Right lung (tissue), 5 donors: ENCODE data around the gene MYLK2. TPM values are rescaled to one million over a fixed set of nuclear protein-coding genes. Genes with fewer than 3 reads are reported as not detected.

Source experiments
- DNase-seq, 2 donors: peaks; one replicate each; pipeline ENCODE4 v3.0.0-alpha.2; 2013
- polyA plus RNA-seq, 5 donors: library from polyadenylated mRNA; unstranded; fragments of 120-200 nt; gene quantifications; one replicate each; pipeline versions ENCODE4 v1.2.1 to v1.2.3, GENCODE V29; 2013; ENCODE audit warnings: inconsistent platforms in 1 of 5, low replicate concordance in 1 of 5; ENCODE audit not compliant: insufficient read length in 5 of 5, insufficient read depth in 1 of 5

MYLK2 gene
- polyA plus RNA-seq, 5 donors: 0.63 to 3.3 (median 1.1) TPM

DNA sequence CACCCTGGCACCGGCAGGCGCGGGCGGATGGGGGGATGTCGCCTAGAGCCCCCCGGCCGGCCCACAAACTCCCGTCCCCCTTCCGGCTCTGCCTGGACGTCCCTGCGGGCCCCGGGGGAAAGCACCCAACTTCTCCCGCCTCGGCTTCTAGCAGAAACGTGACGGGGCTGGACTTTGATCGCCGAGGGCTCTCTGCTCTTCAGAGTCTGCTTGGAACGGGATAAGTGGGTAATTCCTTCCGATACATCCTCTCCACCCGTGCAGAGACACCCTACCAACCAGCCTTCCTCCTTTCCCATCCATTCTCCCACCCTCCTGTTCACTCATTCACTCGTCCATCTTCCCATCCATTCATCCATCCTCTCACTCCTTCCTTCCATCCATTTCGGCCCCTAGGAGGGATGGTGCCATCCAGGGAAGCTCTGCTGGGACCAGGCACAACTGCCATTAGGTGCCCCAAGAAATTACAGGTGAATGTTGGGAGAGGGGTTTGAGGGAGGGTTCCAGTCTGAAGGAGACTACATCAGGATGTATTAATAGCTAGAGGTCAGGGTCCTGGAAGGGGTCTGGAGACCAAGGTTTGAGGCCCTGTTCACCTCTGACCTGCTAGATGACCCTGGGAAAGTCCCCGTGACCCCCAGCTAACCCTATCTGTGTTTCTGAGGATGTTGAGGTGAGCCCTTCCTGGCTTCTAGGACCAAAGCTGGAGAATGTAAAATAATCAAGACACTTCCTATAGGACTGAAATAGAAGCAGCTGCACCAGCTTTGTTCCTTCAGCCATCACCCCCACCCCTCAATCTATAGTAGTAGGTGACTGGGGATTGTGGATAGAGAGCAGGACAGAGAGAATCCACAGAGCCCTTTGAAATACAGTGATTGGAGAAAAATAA, 51.8 kb downstream of the MYLK2 start:
- DNase-seq: no peak

DNA sequence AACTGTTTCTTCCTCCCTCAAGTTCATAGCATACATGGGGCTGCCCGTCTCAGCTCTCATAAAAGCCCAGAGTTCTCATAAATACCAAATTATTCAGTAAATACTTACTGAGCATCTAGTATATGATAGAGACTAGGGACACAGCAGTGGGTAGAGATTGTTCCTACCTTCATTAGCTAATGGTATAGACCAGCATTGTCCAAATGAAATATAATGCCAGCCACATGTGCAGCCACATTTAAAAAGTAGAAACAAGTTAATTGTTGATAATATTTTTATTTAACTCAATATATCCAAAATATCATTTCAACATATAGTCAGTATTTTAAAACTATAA, 52.4 kb downstream of the MYLK2 start:
- DNase-seq: no peak

- DNase-seq: no peak
Measured at GRCh38 chr20:31872406-31872805, 53.2 kb downstream of the MYLK2 start.

DNA sequence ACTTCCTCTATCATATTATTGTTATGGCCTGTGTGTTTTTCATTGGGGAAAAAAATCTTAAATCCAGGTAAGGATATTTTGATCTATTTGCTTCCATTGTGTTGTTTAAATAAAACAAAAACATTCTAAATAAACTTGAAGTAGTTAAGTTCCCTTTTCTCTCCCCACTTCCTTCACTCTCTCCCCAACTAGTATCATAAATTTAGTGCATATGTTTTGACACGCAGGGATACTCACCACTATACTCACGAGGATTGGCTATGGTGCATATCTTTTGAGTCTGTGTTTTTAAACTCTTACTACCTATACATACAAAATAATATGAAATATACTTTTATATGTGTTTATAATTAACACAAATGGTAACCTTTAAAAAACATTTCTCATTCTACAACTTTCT, 56.5 kb downstream of the MYLK2 start:
- no peak for DNase-seq

- DNase-seq: no peak
Measured at GRCh38 chr20:31877684-31878083, 58.5 kb downstream of the MYLK2 start.

DNA sequence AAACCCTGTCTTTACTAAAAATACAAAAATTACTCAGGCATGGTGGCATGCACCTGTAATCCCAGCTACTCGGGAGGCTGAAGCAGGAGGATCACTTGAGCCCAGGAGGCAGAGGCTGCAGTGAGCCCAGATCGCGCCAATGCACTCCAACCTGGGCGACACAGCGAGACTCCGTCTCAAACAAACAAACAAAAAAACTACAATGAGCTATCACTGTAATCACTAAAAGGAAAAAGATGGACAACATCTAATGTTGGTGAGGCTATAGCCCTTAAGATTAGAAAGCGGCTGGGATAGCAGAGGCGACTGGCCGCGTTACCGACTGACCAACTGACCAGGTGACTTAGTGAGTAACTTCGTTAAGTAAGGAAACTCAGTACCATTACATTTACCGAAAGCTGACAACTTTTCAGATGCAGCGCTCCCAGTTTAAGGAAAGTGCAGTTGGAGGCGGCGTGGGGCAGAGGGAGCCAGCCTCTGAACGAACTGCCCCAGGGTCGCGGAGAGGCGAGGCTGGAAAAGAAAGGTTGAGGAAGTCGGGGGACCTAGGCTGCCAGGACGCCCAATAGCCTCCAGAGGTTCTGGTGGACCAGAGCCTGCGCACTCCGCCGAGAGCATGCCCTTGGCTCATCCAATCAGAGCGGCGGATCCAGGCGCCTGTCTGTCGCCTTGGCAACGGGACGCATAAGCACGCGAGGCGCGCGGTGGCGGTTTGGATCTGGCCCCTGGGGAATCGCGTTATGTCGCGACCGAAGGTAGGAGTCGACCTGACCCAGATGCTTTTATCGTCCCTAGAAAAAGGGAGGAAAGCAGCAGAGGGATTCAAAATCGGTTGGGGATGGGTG, 60.2 kb downstream of the MYLK2 start:
- DNase-seq: peak; percentile 95 to 96

- DNase-seq: no peak
Measured at GRCh38 chr20:31881945-31882344, 62.8 kb downstream of the MYLK2 start.

DNA sequence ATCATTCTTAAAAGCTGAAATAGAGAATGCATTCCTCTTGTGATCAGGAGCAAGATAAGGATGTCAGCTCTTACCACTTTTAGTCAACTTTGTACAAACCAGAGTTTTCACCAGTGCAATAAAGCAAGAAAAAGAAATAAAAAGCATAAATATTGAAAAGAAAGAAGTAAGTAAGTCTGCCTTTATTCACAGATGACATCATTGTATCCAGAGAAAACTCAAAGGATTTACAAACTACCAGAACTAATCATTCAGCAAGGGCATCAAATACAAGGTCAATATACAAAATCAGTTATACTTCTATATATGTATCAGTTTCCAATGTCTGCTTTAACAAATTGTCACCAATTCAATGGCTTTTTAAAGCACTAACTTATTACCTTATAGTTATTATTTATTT, 64.7 kb downstream of the MYLK2 start:
- no peak for DNase-seq

Other genes with a start within 250 kb of the MYLK2 start
- 100 to 1,000 TPM in 3 of 5 donors, 10 to 100 TPM in 2; 63.0 to 180 (median 130) TPM for gene ID1, start 214.1 kb upstream of the MYLK2 start, polyA plus RNA-seq
- 10 to 100 TPM; 19.7 to 30.3 (median 25.5) TPM for gene COX4I2, start 181.4 kb upstream of the MYLK2 start, polyA plus RNA-seq
- 10 to 100 TPM; 46.6 to 59.8 (median 55.4) TPM for gene BCL2L1, start 96.5 kb upstream of the MYLK2 start, polyA plus RNA-seq
- gene TPX2, start 80.1 kb upstream of the MYLK2 start, polyA plus RNA-seq: 10 to 100 TPM; 33.7 to 85.6 (median 53.8) TPM
- 10 to 100 TPM in 1 of 5 donors, 1 to 10 TPM in 4; 5.0 to 10.6 (median 5.9) TPM for gene FOXS1, start 26.2 kb downstream of the MYLK2 start, polyA plus RNA-seq
- gene DUSP15, start 51.2 kb downstream of the MYLK2 start, polyA plus RNA-seq: 10 to 100 TPM in 3 of 5 donors, 1 to 10 TPM in 2; 8.0 to 13.9 (median 11.2) TPM
- gene TTLL9, start 51.3 kb downstream of the MYLK2 start, polyA plus RNA-seq: 1 to 10 TPM; 1.9 to 5.5 (median 3.5) TPM
- gene PDRG1, start 132.7 kb downstream of the MYLK2 start, polyA plus RNA-seq: 10 to 100 TPM; 16.3 to 17.9 (median 16.9) TPM
- gene XKR7, start 148.8 kb downstream of the MYLK2 start, polyA plus RNA-seq: under 1 TPM; 0.09 to 0.20 (median 0.12) TPM
- gene CCM2L, start 191.1 kb downstream of the MYLK2 start, polyA plus RNA-seq: 10 to 100 TPM in 4 of 5 donors, 1 to 10 TPM in 1; 9.6 to 16.7 (median 12.6) TPM
- gene HCK, start 232.9 kb downstream of the MYLK2 start, polyA plus RNA-seq: 1 to 10 TPM; 3.5 to 5.5 (median 4.2) TPM